GM12878 (cell line): ENCODE data around the gene CAMK4. TPM values are rescaled to one million over a fixed set of nuclear protein-coding genes. Genes with fewer than 3 reads are reported as not detected.

Source experiments
- ATAC-seq: fragments of 200-7000 bp; cut with Tn5 transposase; 3 replicates; pipeline ENCODE4 v1.9.1; 2020; ENCODE audit warnings: mild to moderate bottlenecking, moderate library complexity
- BruUV-seq: library from RNA; stranded (reverse); fragments of 400-500 nt; replicated peaks from 2 replicates; lab custom pipeline; 2021; lab: Mats Ljungman, UMichigan
- CTCF ChIA-PET: fragments of 300-600 bp; sonication (Branson Sonifier 250); formaldehyde crosslinking; extraction: SDS; loops from one replicate; lab custom pipeline; 2021; ENCODE audit warnings: inconsistent platforms; lab: Yijun Ruan, JAX
- POLR2A ChIA-PET: fragments of 350-600 bp; formaldehyde crosslinking; extraction: SDS; loops from one replicate; lab custom pipeline; 2021; ENCODE audit warnings: inconsistent platforms; lab: Charles Lee
- RAD21 ChIA-PET: fragments of 300-600 bp; sonication (Branson Sonifier 250); formaldehyde crosslinking; loops from one replicate; lab custom pipeline; 2023; ENCODE audit warnings: antibody characterized with exemption; ENCODE audit not compliant: unreplicated experiment; lab: Charles Lee
- SMC1A ChIA-PET: fragments of 300-600 bp; sonication (Branson Sonifier 250); formaldehyde crosslinking; loops from one replicate; lab custom pipeline; 2023; ENCODE audit not compliant: unreplicated experiment, uncharacterized antibody; lab: Charles Lee
- DNase-seq: peaks from one replicate; pipeline ENCODE4 v3.0.0-alpha.2; 2011; ENCODE audit warnings: low read depth, low spot score
- FAIRE-seq: peaks from 3 replicates; lab custom pipeline; 2011; peaks lifted over from hg19 to GRCh38; lab: Jason Lieb, UNC
- H2AFZ ChIP-seq: 2 replicates; pipeline ENCODE4 v1.6.0; 2011; ENCODE audit warnings: low read depth, low read length, control low read depth; ENCODE audit not compliant: control insufficient read depth
- H3K27ac ChIP-seq: 2 replicates; pipeline ENCODE4 v1.5.1; 2011; ENCODE audit warnings: control low read depth; ENCODE audit not compliant: control insufficient read depth, insufficient read depth
- H3K27me3 ChIP-seq, 2 experiments: replicated peaks in 1 of 2; 2 replicates each; pipeline versions ENCODE4 v1.6.0 to v1.6.1; 2011; ENCODE audit warnings: low read length in 1 of 2; ENCODE audit not compliant: control insufficient read depth in 2 of 2, insufficient read depth in 2 of 2
- H3K36me3 ChIP-seq, 2 experiments: 2 replicates each; pipeline ENCODE4 v1.5.1; 2011; ENCODE audit warnings: low read length in 1 of 2; ENCODE audit not compliant: control insufficient read depth in 2 of 2, insufficient read depth in 2 of 2
- H3K4me1 ChIP-seq: 2 replicates; pipeline ENCODE4 v1.6.1; 2011; ENCODE audit warnings: mild to moderate bottlenecking, low read length, moderate library complexity, mixed read lengths; ENCODE audit not compliant: control insufficient read depth, insufficient read depth
- H3K4me2 ChIP-seq: 2 replicates; pipeline ENCODE4 v1.6.0; 2011; ENCODE audit warnings: control low read depth; ENCODE audit not compliant: control insufficient read depth, insufficient read depth
- H3K4me3 ChIP-seq: fragments of 200-600 bp; sonication (generic); 2 replicates; pipeline ENCODE4 v1.5.1; 2016
- H3K79me2 ChIP-seq: 2 replicates; pipeline ENCODE4 v1.6.0; 2011; ENCODE audit warnings: low read length; ENCODE audit not compliant: control insufficient read depth, insufficient read depth
- H3K9ac ChIP-seq: 2 replicates; pipeline ENCODE4 v1.8.0; 2011; ENCODE audit warnings: low read length, control low read depth, mixed read lengths; ENCODE audit not compliant: control insufficient read depth, insufficient read depth
- H3K9me3 ChIP-seq: replicated peaks from 3 replicates; pipeline ENCODE4 v1.5.1; 2011; ENCODE audit warnings: mild to moderate bottlenecking, low read length; ENCODE audit not compliant: control insufficient read depth, insufficient read depth
- H4K20me1 ChIP-seq: 2 replicates; pipeline ENCODE4 v1.6.0; 2011; ENCODE audit not compliant: control insufficient read depth, insufficient read depth
- HCFC1 ChIP-seq: fragments of 150-350 bp; IDR thresholded peaks from 2 replicates; pipeline ENCODE4 v1.6.1; 2014; ENCODE audit warnings: low read length
- HDAC2 ChIP-seq: fragments of 200-600 bp; sonication (generic); IDR thresholded peaks from 2 replicates; pipeline ENCODE4 v1.6.1; 2017
- NFIC ChIP-seq: IDR thresholded peaks from 2 replicates; pipeline ENCODE4 v1.6.1; 2012; ENCODE audit warnings: low read depth, mild to moderate bottlenecking, inconsistent platforms, low read length, moderate library complexity
- POLR2A ChIP-seq: IDR thresholded peaks from 2 replicates; pipeline ENCODE4 v1.6.1; 2011; ENCODE audit warnings: low read depth, mild to moderate bottlenecking, low read length
- RCOR1 ChIP-seq: conservative IDR thresholded peaks from 2 replicates; pipeline ENCODE4 v1.6.1; 2012; ENCODE audit warnings: low read depth, low read length, improper control_type of control experiment
- SREBF2 ChIP-seq: IDR thresholded peaks from 2 replicates; pipeline ENCODE4 v1.6.1; 2012; ENCODE audit warnings: mild to moderate bottlenecking, low read length
- TCF7 ChIP-seq: IDR thresholded peaks from 2 replicates; pipeline ENCODE4 v1.6.1; 2014; ENCODE audit warnings: antibody characterized with exemption, borderline replicate concordance
- WGBS: methylation state at CpG from one replicate; pipeline ENCODE4 v1.1.6; 2016; ENCODE audit warnings: low lambda C conversion rate; ENCODE audit not compliant: insufficient replicate concordance, insufficient coverage; ENCODE audit errors: missing lambda C conversion rate; 5-methylcytosine and 5-hydroxymethylcytosine counted together
- in situ Hi-C: fragments of 300-500 bp; cut with MboI; formaldehyde crosslinking; loops from 9 replicates; pipeline ENCODE4 v1.14.3; 2018; ENCODE audit warnings: mixed read lengths
- intact Hi-C: fragments of 100-400 bp; cut with micrococcal nuclease; formaldehyde crosslinking; loops from one replicate; pipeline ENCODE4 v1.14.2; 2022; ENCODE audit not compliant: unreplicated experiment
- polyA plus RNA-seq, 11 experiments: library from polyadenylated mRNA; depleted of rRNA in 4 of 11; unstranded in 6 of 11; stranded (reverse) in 5 of 11; fragments of >200 nt; fragmentation: Nextera tagmentation in 4 of 11; fragmentation: Illumina TruSeq in 1 of 11; extraction: Ambion mirVana in 4 of 11; extraction: Trizol in 1 of 11; gene quantifications; 1 replicate in 1 of 11; 2 replicates in 10 of 11; pipeline versions ENCODE4 v1.2.1 to v1.2.3, GENCODE V29; 2011 to 2016; ENCODE audit warnings: inconsistent platforms in 2 of 11, missing spikeins in 2 of 11, low read depth in 1 of 11
- total RNA-seq, 4 experiments: library from RNA; depleted of rRNA in 3 of 4; stranded (reverse); fragments of >200 nt in 3 of 4; fragmentation: Illumina TruSeq in 1 of 4; extraction: Trizol in 1 of 4; gene quantifications; 2 replicates each; pipeline versions ENCODE4 v1.2.1 to v1.2.3, GENCODE V29; 2013 to 2021
- TF ChIP-seq, protein P1 (sequence below): IDR thresholded peaks from 2 replicates; pipeline ENCODE4 v1.6.1; 2011; ENCODE audit warnings: low read depth, low read length, improper control_type of control experiment, borderline replicate concordance
- TF ChIP-seq, protein P2 (sequence below): fragments of 450-650 bp; IDR thresholded peaks from 2 replicates; pipeline ENCODE4 v1.6.1; 2017; ENCODE audit warnings: borderline replicate concordance
- TF ChIP-seq, protein P3 (sequence below): fragments of 450-650 bp; IDR thresholded peaks from 2 replicates; pipeline ENCODE4 v1.6.1; 2017; ENCODE audit warnings: mild to moderate bottlenecking, low read depth, inconsistent platforms; ENCODE audit not compliant: poor library complexity, severe bottlenecking
- TF ChIP-seq, protein P4 (sequence below): IDR thresholded peaks from 2 replicates; pipeline ENCODE4 v1.6.1; 2012; ENCODE audit warnings: improper control_type of control experiment, low read depth, low read length; ENCODE audit not compliant: insufficient replicate concordance

The CAMK4 gene
- total and polyA plus RNA-seq, 10 of the 15 experiments (the other 5 are each of a cell fraction or from before 2014, with no cell fraction given), result 13.3 to 51.9 (median 35.3) TPM

DNA sequence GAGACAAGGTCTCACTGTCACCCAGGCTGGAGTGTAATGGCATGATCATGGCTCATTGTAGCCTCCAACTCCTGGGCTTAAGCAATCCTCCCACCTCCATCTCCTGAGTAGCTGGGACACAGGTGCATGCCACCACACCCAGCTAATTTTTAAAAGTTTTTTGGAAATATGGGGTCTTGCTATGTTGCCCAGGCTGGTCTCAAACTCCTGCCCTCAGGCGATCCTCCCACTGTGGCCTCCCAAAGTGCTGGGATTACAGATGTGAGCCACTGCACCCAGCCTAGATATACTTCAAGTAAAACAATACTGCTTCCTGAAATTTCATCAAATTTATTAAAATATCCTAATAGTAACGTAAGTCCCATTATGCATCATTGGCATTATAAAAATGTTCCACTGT is 254.7 kb downstream of the CAMK4 start (continued):
- TF ChIP-seq, protein P1, sequence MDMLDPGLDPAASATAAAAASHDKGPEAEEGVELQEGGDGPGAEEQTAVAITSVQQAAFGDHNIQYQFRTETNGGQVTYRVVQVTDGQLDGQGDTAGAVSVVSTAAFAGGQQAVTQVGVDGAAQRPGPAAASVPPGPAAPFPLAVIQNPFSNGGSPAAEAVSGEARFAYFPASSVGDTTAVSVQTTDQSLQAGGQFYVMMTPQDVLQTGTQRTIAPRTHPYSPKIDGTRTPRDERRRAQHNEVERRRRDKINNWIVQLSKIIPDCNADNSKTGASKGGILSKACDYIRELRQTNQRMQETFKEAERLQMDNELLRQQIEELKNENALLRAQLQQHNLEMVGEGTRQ, result no peak
- TF ChIP-seq SREBF2 (no peak), POLR2A (no peak), RCOR1 (no peak), TCF7 (no peak), NFIC (no peak)

DNA sequence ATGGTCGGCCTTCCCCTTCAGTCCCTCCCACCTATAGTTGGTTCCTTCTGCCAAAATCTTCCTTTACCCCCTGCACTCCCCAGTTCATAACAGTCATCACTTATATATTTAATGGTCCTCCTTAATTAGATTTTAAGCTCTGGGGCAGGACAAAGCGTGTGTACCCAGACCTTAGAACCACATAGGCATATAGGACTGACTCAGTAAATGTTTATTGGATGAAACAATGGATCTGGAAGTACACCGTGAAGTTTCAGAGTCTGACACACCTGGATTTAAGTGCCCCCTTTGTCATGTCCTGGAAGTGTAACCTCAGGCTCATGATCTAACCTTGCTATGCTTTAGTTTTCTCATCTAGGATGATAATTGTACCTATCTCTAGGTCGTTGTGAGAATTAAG is 256.2 kb downstream of the CAMK4 start:
- in situ Hi-C loops (no loop called here), intact Hi-C loops (no loop called here)
- ChIA-PET SMC1A (interaction anchor here (1.1 to 2.0 kb wide), 4 partner anchors 9 to 19 kb away, joined by 3 to 6 read pairs (median 4); no protein-coding TSS in a partner anchor), RAD21 (interaction anchor here (1.2 kb wide), 1 partner anchor 322 kb away, joined by 3 read pairs; no protein-coding TSS in a partner anchor), POLR2A (no interaction called here), CTCF (interaction anchor here (0.6 kb wide), 1 partner anchor 1428 kb away, joined by 6 read pairs; no protein-coding TSS in a partner anchor)
- H3K4me1 ChIP-seq, result no peaks in the 10 kb centered on the region
- WGBS, result 61% methylated on average over 4 of the region's 4 CpGs
- H3K9me3 ChIP-seq, result no peaks in the 10 kb centered on the region
- H3K9ac ChIP-seq, result no peak overlapping the region
- no peak overlapping the region for H3K4me2 ChIP-seq
- TF ChIP-seq HDAC2 (no peak), HCFC1 (no peak)
- TF ChIP-seq, protein P2, sequence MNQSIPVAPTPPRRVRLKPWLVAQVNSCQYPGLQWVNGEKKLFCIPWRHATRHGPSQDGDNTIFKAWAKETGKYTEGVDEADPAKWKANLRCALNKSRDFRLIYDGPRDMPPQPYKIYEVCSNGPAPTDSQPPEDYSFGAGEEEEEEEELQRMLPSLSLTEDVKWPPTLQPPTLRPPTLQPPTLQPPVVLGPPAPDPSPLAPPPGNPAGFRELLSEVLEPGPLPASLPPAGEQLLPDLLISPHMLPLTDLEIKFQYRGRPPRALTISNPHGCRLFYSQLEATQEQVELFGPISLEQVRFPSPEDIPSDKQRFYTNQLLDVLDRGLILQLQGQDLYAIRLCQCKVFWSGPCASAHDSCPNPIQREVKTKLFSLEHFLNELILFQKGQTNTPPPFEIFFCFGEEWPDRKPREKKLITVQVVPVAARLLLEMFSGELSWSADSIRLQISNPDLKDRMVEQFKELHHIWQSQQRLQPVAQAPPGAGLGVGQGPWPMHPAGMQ, result no peak
- TF ChIP-seq, protein P3, sequence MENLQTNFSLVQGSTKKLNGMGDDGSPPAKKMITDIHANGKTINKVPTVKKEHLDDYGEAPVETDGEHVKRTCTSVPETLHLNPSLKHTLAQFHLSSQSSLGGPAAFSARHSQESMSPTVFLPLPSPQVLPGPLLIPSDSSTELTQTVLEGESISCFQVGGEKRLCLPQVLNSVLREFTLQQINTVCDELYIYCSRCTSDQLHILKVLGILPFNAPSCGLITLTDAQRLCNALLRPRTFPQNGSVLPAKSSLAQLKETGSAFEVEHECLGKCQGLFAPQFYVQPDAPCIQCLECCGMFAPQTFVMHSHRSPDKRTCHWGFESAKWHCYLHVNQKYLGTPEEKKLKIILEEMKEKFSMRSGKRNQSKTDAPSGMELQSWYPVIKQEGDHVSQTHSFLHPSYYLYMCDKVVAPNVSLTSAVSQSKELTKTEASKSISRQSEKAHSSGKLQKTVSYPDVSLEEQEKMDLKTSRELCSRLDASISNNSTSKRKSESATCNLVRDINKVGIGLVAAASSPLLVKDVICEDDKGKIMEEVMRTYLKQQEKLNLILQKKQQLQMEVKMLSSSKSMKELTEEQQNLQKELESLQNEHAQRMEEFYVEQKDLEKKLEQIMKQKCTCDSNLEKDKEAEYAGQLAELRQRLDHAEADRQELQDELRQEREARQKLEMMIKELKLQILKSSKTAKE, result no peak
- TF ChIP-seq, protein P4, sequence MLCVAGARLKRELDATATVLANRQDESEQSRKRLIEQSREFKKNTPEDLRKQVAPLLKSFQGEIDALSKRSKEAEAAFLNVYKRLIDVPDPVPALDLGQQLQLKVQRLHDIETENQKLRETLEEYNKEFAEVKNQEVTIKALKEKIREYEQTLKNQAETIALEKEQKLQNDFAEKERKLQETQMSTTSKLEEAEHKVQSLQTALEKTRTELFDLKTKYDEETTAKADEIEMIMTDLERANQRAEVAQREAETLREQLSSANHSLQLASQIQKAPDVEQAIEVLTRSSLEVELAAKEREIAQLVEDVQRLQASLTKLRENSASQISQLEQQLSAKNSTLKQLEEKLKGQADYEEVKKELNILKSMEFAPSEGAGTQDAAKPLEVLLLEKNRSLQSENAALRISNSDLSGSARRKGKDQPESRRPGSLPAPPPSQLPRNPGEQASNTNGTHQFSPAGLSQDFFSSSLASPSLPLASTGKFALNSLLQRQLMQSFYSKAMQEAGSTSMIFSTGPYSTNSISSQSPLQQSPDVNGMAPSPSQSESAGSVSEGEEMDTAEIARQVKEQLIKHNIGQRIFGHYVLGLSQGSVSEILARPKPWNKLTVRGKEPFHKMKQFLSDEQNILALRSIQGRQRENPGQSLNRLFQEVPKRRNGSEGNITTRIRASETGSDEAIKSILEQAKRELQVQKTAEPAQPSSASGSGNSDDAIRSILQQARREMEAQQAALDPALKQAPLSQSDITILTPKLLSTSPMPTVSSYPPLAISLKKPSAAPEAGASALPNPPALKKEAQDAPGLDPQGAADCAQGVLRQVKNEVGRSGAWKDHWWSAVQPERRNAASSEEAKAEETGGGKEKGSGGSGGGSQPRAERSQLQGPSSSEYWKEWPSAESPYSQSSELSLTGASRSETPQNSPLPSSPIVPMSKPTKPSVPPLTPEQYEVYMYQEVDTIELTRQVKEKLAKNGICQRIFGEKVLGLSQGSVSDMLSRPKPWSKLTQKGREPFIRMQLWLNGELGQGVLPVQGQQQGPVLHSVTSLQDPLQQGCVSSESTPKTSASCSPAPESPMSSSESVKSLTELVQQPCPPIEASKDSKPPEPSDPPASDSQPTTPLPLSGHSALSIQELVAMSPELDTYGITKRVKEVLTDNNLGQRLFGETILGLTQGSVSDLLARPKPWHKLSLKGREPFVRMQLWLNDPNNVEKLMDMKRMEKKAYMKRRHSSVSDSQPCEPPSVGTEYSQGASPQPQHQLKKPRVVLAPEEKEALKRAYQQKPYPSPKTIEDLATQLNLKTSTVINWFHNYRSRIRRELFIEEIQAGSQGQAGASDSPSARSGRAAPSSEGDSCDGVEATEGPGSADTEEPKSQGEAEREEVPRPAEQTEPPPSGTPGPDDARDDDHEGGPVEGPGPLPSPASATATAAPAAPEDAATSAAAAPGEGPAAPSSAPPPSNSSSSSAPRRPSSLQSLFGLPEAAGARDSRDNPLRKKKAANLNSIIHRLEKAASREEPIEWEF, result no peak
- no peaks in the 10 kb centered on the region for H4K20me1 ChIP-seq
- H3K79me2 ChIP-seq, result no peaks in the 10 kb centered on the region
- peaks cover 4 to 14% of the 10 kb centered on the region in 2 experiments for H3K36me3 ChIP-seq
- H2AFZ ChIP-seq, result no peak overlapping the region
- FAIRE-seq, result no peak
- no peaks in the 10 kb centered on the region for H3K27me3 ChIP-seq
- no peak overlapping the region for H3K27ac ChIP-seq
- DNase-seq, result no peak
- no TSS peak for BruUV-seq
- no peak overlapping the region for H3K4me3 ChIP-seq
- ATAC-seq, result no peak
